ENCODE measurements around the gene ROPN1L. TPM values are rescaled to one million over a fixed set of nuclear protein-coding genes. Genes with fewer than 3 reads are reported as not detected.
A peak's percentile ranks its signal among the peaks of the same experiment; 100 is the strongest.

Gene ROPN1L
- total RNA-seq, 1 experiment from 2014 or later: not detected

GRCh38 chr5:10457682-10458574 lies 16.2 kb downstream of the ROPN1L start:
- no peak for DNase-seq (ENCODE audit: low read depth)

GRCh38 chr5:10459080-10460055 lies 17.7 kb downstream of the ROPN1L start:
- DNase-seq (ENCODE audit: low read depth): no peak

- peak; percentile 55 for DNase-seq (ENCODE audit: low read depth)
These were observed 18.7 kb downstream of the ROPN1L start for GRCh38 chr5:10460252-10460906.

- DNase-seq (ENCODE audit: low read depth): no peak
These were observed 19.4 kb downstream of the ROPN1L start for GRCh38 chr5:10461041-10461440.

GRCh38 chr5:10461904-10462555 lies 20.4 kb downstream of the ROPN1L start:
- no peak for DNase-seq (ENCODE audit: low read depth)

- DNase-seq (ENCODE audit: low read depth): no peak
These were observed 21.9 kb downstream of the ROPN1L start for GRCh38 chr5:10463566-10463965.

GRCh38 chr5:10464173-10464572 lies 22.5 kb downstream of the ROPN1L start:
- no peak for DNase-seq (ENCODE audit: low read depth)

GRCh38 chr5:10465726-10466125 lies 24.0 kb downstream of the ROPN1L start:
- no peak for DNase-seq (ENCODE audit: low read depth)

- no peak for DNase-seq (ENCODE audit: low read depth)
These were observed 24.9 kb downstream of the ROPN1L start for GRCh38 chr5:10466446-10467073.

- DNase-seq (ENCODE audit: low read depth): peak; percentile 88
These were observed 25.9 kb downstream of the ROPN1L start for GRCh38 chr5:10467281-10468198.

GRCh38 chr5:10468256-10468655 lies 26.6 kb downstream of the ROPN1L start:
- no peak for DNase-seq (ENCODE audit: low read depth)

GRCh38 chr5:10469253-10470050 lies 27.8 kb downstream of the ROPN1L start:
- DNase-seq (ENCODE audit: low read depth): peak; percentile 29

GRCh38 chr5:10470669-10471068 lies 29.0 kb downstream of the ROPN1L start:
- no peak for DNase-seq (ENCODE audit: low read depth)

GRCh38 chr5:10471677-10472076 lies 30.0 kb downstream of the ROPN1L start:
- DNase-seq (ENCODE audit: low read depth): no peak

- DNase-seq (ENCODE audit: low read depth): no peak
These were observed 32.9 kb downstream of the ROPN1L start for GRCh38 chr5:10474521-10475075.

- no peak for DNase-seq (ENCODE audit: low read depth)
These were observed 34.4 kb downstream of the ROPN1L start for GRCh38 chr5:10475931-10476676.

GRCh38 chr5:10476878-10477277 lies 35.2 kb downstream of the ROPN1L start:
- no peak for DNase-seq (ENCODE audit: low read depth)

All from HT1080 (cell line).